HepG2 (cell line): Measurements from ENCODE around the gene SEC31A. TPM values are rescaled to one million over a fixed set of nuclear protein-coding genes. Genes with fewer than 3 reads are reported as not detected.

Experiments
- CEBPG ChIP-seq: IDR thresholded peaks from 2 replicates; pipeline ENCODE4 v1.6.1; 2016
- ELF3 ChIP-seq: IDR thresholded peaks from 2 replicates; pipeline ENCODE4 v1.6.1; 2016; ENCODE audit warnings: missing genetic modification reagents, missing compliant biosample characterization
- IKZF4 ChIP-seq: sonication (generic); formaldehyde crosslinking; IDR thresholded peaks from 2 replicates; pipeline ENCODE4 v1.5.1; 2020; ENCODE audit warnings: borderline replicate concordance, mild to moderate bottlenecking, low read depth, missing genetic modification reagents; ENCODE audit errors: not compliant biosample characterization
- KDM3A ChIP-seq: IDR thresholded peaks from 2 replicates; pipeline ENCODE4 v1.6.1; 2018; ENCODE audit warnings: low read depth, missing compliant biosample characterization
- KLF6 ChIP-seq: IDR thresholded peaks from 2 replicates; pipeline ENCODE4 v1.8.0; 2016; ENCODE audit warnings: missing biosample characterization, missing genetic modification reagents
- NCOA5 ChIP-seq: sonication (generic); formaldehyde crosslinking; IDR thresholded peaks from 2 replicates; pipeline ENCODE4 v1.4.0; 2020; ENCODE audit warnings: missing genetic modification reagents
- NR2C2 ChIP-seq: sonication (generic); formaldehyde crosslinking; IDR thresholded peaks from 2 replicates; pipeline ENCODE4 v1.4.0; 2020; ENCODE audit warnings: missing genetic modification reagents, mild to moderate bottlenecking, moderate library complexity, borderline replicate concordance
- PAF1 ChIP-seq: IDR thresholded peaks from 2 replicates; pipeline ENCODE4 v1.6.1; 2016; ENCODE audit warnings: missing genetic modification reagents, missing compliant biosample characterization
- PHF8 ChIP-seq: sonication (generic); formaldehyde crosslinking; IDR thresholded peaks from 2 replicates; pipeline ENCODE4 v1.5.0; 2020; ENCODE audit warnings: missing genetic modification reagents
- PTBP1 ChIP-seq: fragments of 200-400 bp; formaldehyde crosslinking; IDR thresholded peaks from 2 replicates; pipeline ENCODE4 v1.6.1; 2018; ENCODE audit warnings: low read length, low read depth; ENCODE audit not compliant: poor library complexity, severe bottlenecking
- ZFAT ChIP-seq: sonication (generic); formaldehyde crosslinking; conservative IDR thresholded peaks from 2 replicates; pipeline ENCODE4 v1.8.1; 2023; ENCODE audit warnings: missing genetic modification reagents, inconsistent platforms
- ZNF124 ChIP-seq: sonication (generic); formaldehyde crosslinking; IDR thresholded peaks from 2 replicates; pipeline ENCODE4 v1.4.0; 2020; ENCODE audit warnings: missing genetic modification reagents
- ZNF431 ChIP-seq: sonication (generic); formaldehyde crosslinking; IDR thresholded peaks from 2 replicates; pipeline ENCODE4 v1.9.0; 2022; ENCODE audit warnings: missing genetic modification reagents, low read depth, mild to moderate bottlenecking, borderline replicate concordance
- ZNF44 ChIP-seq: sonication (generic); formaldehyde crosslinking; IDR thresholded peaks from 2 replicates; pipeline ENCODE4 v1.5.1; 2020; ENCODE audit warnings: mild to moderate bottlenecking, missing genetic modification reagents
- ZNF75D ChIP-seq: sonication (generic); formaldehyde crosslinking; IDR thresholded peaks from 2 replicates; pipeline ENCODE4 v1.8.1; 2023; ENCODE audit warnings: missing genetic modification reagents, mild to moderate bottlenecking, borderline replicate concordance
- ZNF775 ChIP-seq: sonication (generic); formaldehyde crosslinking; IDR thresholded peaks from 2 replicates; pipeline ENCODE4 v1.4.0; 2020; ENCODE audit warnings: missing genetic modification reagents, mild to moderate bottlenecking, moderate library complexity, borderline replicate concordance
- ZNF780A ChIP-seq: sonication (generic); formaldehyde crosslinking; IDR thresholded peaks from 2 replicates; pipeline ENCODE4 v1.8.0; 2022; ENCODE audit warnings: mild to moderate bottlenecking, missing genetic modification reagents, moderate library complexity
- polyA plus RNA-seq, 8 experiments: library from polyadenylated mRNA; depleted of rRNA in 3 of 8; stranded (reverse) in 7 of 8; unstranded in 1 of 8; fragments of >200 nt; fragmentation: Illumina TruSeq in 4 of 8; extraction: Trizol in 4 of 8; gene quantifications; 2 replicates each; pipeline versions ENCODE4 v1.2.1 to v1.2.3, GENCODE V29; 2011 to 2016; ENCODE audit warnings: low read depth in 4 of 8, missing spikeins in 1 of 8, mixed read lengths in 1 of 8; ENCODE audit not compliant: insufficient read depth in 1 of 8
- total RNA-seq, 5 experiments: library from RNA; depleted of rRNA; stranded (reverse); fragments of >200 nt; fragmentation: Illumina TruSeq; extraction: Trizol; gene quantifications; 2 replicates each; pipeline ENCODE4 v1.2.3, GENCODE V29; 2016; ENCODE audit warnings: low read depth in 1 of 5
- TF ChIP-seq, protein P1 (sequence below): sonication (generic); formaldehyde crosslinking; IDR thresholded peaks from 2 replicates; pipeline ENCODE4 v1.4.0; 2020; ENCODE audit warnings: missing genetic modification reagents
- TF ChIP-seq, protein P2 (sequence below): fragments of 450-650 bp; IDR thresholded peaks from 2 replicates; pipeline ENCODE4 v1.6.1; 2017; ENCODE audit warnings: mild to moderate bottlenecking
- TF ChIP-seq, protein P3 (sequence below): sonication (generic); formaldehyde crosslinking; IDR thresholded peaks from 2 replicates; pipeline ENCODE4 v1.5.0; 2020; ENCODE audit warnings: missing genetic modification reagents
- TF ChIP-seq, protein P4 (sequence below): sonication (generic); formaldehyde crosslinking; IDR thresholded peaks from 2 replicates; pipeline ENCODE4 v1.5.0; 2020; ENCODE audit warnings: missing genetic modification reagents
- TF ChIP-seq, protein P5 (sequence below): IDR thresholded peaks from 2 replicates; pipeline ENCODE4 v1.6.1; 2016; ENCODE audit warnings: control low read depth

SEC31A gene
- total and polyA plus RNA-seq, 2 of the 13 experiments (the other 11 are each of a cell fraction or from before 2014, with no cell fraction given) = 231 to 435 TPM

DNA sequence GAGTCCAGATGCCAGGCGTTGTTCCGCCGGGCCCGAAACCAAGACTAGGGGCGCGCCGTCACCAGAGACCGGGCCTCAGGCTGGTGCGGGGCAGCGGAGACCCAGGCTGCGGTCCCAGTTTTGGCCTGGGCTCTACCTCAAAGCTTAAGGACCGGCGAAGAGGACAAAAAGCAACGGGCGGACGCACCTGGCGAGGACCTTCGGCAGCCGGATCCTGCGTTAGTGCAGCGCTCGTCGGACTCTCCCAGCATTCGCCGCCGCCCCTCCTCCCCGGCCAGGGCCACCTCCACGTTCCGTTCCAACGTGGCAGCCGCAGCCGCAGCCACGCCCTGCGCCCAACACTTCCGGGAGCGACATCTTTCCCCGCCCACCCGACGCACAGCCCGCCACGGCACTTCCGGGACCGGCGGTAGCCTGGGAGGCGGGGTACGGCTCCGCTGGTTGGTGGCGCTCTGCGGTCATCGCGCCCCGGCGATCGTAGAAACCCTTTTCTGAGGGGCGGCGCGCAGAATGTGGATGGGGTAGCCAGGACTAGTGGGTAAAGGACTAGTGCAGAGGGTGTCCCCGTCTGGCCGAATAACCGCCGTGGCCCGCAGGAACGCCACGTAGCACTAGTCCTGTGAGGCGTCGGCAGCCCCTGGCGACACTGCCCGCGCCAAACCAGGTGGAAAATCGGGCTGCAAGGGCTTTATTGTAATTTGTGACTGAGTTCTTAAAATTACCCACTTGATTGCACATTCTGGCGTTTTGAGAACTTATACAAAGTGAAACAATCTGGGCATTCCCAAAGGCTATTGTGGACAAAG is at the start of gene SEC31A (continued):
- TF ChIP-seq NCOA5 (CRISPR knock-in tag) (no peak), ZNF75D (CRISPR knock-in tag) (0 out of 2 replicates have a peak, but pooled peaks have one; percentile 15), ZNF780A (CRISPR knock-in tag) (no peak), PAF1 (CRISPR knock-in tag) (no peak), PHF8 (peak; percentile 98), PTBP1 (no peak), KLF6 (CRISPR knock-in tag) (peak; percentile 97), ZFAT (CRISPR knock-in tag) (peak; percentile 63; the same call in 1 of the 2 replicates), ZNF775 (CRISPR knock-in tag) (no peak), ELF3 (CRISPR knock-in tag) (peak; percentile 98), ZNF124 (CRISPR knock-in tag) (0 out of 2 replicates have a peak, but pooled peaks have one; percentile 34), NR2C2 (CRISPR knock-in tag) (peak; percentile 78; the same call in 1 of the 2 replicates), CEBPG (CRISPR knock-in tag) (0 out of 2 replicates have a peak, but pooled peaks have one; percentile 6), ZNF431 (CRISPR knock-in tag) (peak; percentile 84; the same call in 1 of the 2 replicates), ZNF44 (CRISPR knock-in tag) (peak; percentile 61; the same call in 1 of the 2 replicates), KDM3A (peak; percentile 75; the same call in 1 of the 2 replicates), IKZF4 (peak; percentile 88)
- TF ChIP-seq, protein P1, sequence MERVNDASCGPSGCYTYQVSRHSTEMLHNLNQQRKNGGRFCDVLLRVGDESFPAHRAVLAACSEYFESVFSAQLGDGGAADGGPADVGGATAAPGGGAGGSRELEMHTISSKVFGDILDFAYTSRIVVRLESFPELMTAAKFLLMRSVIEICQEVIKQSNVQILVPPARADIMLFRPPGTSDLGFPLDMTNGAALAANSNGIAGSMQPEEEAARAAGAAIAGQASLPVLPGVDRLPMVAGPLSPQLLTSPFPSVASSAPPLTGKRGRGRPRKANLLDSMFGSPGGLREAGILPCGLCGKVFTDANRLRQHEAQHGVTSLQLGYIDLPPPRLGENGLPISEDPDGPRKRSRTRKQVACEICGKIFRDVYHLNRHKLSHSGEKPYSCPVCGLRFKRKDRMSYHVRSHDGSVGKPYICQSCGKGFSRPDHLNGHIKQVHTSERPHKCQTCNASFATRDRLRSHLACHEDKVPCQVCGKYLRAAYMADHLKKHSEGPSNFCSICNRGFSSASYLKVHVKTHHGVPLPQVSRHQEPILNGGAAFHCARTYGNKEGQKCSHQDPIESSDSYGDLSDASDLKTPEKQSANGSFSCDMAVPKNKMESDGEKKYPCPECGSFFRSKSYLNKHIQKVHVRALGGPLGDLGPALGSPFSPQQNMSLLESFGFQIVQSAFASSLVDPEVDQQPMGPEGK (CRISPR knock-in tag) = peak; percentile 75
- TF ChIP-seq, protein P2, sequence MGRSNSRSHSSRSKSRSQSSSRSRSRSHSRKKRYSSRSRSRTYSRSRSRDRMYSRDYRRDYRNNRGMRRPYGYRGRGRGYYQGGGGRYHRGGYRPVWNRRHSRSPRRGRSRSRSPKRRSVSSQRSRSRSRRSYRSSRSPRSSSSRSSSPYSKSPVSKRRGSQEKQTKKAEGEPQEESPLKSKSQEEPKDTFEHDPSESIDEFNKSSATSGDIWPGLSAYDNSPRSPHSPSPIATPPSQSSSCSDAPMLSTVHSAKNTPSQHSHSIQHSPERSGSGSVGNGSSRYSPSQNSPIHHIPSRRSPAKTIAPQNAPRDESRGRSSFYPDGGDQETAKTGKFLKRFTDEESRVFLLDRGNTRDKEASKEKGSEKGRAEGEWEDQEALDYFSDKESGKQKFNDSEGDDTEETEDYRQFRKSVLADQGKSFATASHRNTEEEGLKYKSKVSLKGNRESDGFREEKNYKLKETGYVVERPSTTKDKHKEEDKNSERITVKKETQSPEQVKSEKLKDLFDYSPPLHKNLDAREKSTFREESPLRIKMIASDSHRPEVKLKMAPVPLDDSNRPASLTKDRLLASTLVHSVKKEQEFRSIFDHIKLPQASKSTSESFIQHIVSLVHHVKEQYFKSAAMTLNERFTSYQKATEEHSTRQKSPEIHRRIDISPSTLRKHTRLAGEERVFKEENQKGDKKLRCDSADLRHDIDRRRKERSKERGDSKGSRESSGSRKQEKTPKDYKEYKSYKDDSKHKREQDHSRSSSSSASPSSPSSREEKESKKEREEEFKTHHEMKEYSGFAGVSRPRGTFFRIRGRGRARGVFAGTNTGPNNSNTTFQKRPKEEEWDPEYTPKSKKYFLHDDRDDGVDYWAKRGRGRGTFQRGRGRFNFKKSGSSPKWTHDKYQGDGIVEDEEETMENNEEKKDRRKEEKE = no peak
- TF ChIP-seq, protein P3, sequence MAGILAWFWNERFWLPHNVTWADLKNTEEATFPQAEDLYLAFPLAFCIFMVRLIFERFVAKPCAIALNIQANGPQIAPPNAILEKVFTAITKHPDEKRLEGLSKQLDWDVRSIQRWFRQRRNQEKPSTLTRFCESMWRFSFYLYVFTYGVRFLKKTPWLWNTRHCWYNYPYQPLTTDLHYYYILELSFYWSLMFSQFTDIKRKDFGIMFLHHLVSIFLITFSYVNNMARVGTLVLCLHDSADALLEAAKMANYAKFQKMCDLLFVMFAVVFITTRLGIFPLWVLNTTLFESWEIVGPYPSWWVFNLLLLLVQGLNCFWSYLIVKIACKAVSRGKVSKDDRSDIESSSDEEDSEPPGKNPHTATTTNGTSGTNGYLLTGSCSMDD (CRISPR knock-in tag) = no peak
- TF ChIP-seq, protein P4, sequence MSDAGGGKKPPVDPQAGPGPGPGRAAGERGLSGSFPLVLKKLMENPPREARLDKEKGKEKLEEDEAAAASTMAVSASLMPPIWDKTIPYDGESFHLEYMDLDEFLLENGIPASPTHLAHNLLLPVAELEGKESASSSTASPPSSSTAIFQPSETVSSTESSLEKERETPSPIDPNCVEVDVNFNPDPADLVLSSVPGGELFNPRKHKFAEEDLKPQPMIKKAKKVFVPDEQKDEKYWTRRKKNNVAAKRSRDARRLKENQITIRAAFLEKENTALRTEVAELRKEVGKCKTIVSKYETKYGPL (CRISPR knock-in tag) = 0 out of 2 replicates have a peak, but pooled peaks have one; percentile 51
- TF ChIP-seq, protein P5, sequence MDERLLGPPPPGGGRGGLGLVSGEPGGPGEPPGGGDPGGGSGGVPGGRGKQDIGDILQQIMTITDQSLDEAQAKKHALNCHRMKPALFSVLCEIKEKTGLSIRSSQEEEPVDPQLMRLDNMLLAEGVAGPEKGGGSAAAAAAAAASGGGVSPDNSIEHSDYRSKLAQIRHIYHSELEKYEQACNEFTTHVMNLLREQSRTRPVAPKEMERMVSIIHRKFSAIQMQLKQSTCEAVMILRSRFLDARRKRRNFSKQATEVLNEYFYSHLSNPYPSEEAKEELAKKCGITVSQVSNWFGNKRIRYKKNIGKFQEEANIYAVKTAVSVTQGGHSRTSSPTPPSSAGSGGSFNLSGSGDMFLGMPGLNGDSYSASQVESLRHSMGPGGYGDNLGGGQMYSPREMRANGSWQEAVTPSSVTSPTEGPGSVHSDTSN (CRISPR knock-in tag) = no peak
